NCI-H510A (cell line): Measurements from ENCODE around the gene SCAMP2.

Source experiments
- DNase-seq: peaks from one replicate; lab custom pipeline; 2025; lab: John Stamatoyannopoulos, UW

The SCAMP2 gene

DNA sequence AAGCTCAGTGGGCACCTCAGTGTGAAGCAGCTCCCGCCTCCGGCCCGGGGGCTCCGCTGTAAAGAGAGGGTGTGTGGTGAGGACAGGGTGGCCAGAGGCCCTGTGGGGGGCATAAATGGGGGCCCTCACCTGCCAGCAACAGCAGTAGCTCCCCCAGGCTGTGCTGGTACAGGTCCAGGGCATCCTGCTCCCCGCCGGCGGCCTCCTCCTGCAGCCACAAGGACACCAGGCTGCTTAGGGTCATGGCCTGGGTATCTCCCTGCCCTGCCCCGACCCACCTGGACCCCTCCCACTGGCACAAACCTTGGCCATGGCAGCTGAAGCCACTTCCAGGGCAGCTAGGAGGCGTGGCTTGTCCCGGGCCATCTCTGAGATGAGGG lies 35.0 kb downstream of the SCAMP2 start:
- no peak for DNase-seq

DNA sequence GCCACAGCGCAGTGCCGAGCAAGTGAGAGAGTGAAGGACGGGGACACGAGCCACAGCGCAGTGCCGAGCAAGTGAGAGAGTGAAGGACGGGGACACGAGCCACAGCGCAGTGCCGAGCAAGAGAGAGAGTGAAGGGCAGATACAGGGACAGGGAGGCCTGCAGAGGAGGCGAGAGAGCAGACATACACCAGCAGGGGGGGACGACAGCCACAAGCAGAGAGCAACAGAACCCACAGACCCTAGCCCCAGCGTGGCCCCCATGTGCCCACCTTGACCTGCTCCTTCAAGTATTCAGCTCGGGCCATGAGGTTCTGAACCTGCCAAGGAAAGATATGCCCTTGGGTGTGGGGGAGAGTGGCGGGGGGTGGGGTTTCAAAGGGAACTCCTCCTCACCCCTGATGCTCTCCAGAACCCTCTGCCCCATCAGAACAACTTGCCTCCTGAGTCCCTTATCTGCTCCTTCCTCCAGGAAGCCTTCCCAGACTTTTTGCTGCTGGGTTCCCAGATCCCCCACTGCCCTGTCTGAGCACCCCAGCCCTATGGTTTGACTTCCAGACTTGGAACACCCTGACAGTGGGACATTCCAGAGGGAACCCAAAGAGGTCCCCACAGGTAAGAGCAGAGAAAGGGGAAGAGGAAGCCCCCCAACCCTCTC lies 35.6 kb downstream of the SCAMP2 start:
- DNase-seq = no peak

DNA sequence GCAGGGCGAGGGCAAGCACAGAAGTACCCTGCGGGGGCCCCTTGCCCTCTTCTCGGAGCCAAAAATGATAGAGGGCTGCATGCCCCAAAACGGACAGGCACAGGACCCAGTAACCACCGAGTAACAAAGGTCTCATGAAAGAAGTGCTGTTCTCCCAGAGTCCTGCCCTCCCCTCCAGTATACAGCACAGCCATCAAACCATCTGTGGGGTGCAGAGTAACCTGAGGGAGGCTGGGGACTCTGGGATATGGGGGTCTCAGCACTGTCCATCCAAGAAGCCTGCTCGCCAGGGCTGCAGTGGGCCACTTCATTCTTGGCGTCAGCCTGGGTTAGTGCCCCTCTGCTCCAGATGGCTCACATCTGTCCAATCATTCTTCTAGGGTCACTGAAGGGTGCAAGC lies 36.3 kb downstream of the SCAMP2 start:
- no peak for DNase-seq

DNA sequence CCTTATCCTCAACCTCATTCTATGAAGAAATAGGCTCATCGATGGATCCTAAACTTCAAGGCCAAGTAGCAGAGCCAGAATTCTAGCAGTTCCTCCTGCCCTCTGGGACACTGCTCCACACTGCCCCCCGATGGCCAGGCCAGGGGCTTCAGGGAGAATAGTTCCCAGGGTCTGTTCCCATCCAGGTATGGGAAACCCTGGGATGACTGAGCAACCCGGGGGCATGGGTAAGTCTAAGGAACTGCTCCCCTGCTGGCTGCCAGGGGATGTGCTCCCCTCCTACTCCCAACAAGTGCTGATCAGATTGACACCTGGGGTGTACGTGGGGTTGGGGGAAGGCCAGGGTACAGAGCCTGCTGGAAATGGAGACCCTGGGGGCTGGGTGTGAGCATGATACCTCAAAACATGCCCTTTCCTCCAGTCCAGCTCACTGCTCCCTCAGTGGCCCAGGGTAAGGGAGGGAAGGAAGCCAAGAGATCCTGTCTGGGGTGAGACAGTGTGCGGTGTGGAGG lies 37.8 kb downstream of the SCAMP2 start:
- no peak for DNase-seq

DNA sequence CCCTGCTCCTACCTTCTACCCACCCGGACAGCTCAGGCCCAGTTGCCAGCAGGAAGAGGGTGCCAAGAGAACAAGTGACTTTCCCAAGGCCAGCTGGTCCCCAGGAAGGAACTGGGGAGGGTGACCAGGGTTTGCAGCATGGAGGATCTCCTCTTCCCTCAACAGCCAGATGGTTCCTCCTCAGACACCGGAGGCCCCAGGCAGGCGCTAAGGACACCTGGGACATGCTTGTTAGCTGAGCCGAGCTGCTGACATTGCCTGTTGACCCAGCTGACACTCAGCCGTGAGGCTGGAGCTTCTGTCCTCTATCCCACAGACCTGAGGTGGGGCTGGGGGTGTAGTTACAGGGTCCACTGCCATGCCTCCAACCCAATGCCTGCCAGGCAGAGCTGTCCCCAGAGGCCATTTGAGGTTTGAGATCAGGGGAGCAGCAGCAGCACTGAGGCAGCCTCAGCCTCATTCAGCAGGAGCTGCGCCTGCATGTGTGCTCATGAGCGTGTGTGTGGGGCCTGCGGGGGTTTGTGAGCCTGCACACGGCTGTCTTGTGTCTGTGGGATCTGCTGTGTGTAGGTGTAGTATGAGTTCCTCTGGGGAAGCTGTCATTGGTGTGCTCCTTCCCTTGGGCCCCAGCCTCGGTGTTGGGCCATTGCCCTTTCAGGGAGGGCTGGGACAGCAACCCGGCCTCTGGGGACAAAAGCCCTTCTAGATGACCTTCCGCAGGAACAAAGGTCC lies 39.6 kb downstream of the SCAMP2 start:
- DNase-seq = no peak

DNA sequence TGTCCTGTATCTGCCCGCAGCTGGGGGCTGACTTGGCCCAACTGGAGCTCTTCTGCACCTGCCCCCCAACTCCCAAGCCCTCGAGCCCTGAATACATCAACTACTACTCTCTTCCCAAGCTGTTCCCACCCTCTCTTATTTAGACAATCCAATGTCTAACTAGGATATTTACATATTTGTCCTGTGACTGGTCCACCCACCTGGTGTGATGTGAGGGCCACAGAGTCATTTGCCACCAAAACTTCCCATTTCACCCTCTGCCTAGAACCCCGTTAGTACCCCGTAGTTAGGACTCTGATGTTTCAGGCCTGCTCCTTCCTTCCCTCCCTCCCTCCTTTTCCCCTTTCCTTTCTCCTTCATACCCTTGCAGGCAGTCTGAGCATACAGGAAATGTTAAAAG lies 40.3 kb downstream of the SCAMP2 start:
- no peak for DNase-seq

DNA sequence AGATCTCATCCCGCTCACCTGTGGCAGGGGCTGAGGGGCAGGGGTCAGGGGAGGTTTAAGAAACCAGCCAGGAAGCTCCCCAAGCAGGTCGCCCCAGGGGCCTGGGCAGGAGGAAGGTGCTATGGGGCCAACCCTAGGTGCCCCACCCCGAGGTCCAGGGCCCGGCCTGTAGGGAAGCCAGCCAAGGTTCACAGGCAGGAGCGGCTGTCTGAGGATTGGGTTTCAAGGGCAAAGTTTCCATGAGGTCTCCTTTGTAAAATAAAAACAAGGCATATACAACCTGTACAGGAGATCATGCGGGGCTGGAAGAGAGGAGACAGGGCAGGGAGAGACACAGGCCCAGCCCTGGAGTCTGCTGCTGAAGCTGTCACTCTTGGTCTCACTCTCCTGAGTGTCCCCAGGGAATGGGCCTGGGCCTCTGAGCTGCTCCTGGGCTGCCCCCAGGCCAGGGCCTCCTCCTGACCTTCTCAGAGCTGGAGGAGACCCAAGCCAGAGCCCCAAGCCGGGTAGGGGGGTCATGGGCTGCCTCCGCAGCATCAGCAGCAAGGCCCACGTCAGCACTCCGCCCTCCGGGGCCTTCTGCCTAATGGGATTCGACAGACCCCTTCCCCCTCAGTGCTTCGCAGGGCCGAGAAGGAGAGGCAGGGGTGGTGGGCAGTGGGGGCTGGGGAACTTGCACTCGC lies 41.2 kb downstream of the SCAMP2 start:
- DNase-seq = no peak

DNA sequence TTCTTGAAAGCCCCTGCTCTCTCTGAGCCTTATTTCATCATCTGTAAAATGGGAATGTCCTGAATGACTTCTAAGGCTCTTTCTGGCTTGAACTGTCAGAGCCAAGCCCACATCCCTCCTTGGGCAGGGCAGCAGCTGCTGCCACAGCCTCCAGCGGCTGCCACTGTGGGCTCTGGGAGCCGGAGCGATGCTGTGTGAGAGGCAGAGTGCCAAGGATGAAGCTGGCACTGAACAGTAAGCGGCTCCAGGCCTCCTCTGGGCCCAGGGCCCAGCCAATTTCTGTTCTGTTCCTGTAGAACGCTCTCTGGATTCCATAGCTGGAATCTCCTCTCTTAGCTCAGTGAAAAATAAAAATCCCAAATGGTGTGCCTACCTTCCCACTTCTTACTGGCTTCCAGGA lies 42.3 kb downstream of the SCAMP2 start:
- DNase-seq = no peak

DNA sequence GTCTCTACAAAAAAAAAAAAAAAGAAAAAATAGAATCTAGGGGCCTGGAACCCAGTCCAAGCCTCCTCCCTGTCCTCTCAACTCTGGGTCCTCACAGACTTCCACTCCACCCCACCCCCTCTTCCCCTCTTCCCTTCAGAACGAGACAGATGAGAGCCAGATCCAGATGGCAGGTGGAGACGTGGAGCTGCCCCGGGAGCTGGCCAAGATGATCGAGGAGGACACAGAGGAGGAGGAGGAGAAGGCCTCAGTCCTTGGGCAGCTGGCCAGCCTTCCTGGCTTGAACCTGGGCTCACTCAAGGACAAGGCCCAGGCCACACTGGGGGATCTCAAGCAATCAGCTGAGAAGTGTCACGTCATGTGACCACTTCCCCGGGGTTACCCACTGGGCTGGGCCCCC lies 43.2 kb downstream of the SCAMP2 start:
- no peak for DNase-seq

DNA sequence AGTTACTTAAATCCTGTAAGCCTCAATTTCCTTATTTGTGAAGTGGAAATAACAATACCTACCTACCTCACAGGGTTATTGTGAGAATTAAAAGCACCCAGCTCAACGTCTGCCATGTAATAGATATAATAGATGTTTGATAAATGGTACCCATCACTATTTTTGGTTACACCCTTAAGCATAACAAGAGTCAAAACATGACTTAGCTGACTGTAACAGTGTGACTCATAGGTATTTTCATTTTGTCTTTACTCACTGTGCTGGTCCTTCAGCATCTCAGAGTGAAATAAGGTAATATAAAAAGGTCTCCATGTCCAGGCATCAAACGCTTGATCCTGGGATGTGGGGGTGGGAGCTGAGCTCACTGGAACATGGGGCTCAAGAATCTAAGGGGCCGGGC lies 43.7 kb downstream of the SCAMP2 start:
- DNase-seq = no peak

DNA sequence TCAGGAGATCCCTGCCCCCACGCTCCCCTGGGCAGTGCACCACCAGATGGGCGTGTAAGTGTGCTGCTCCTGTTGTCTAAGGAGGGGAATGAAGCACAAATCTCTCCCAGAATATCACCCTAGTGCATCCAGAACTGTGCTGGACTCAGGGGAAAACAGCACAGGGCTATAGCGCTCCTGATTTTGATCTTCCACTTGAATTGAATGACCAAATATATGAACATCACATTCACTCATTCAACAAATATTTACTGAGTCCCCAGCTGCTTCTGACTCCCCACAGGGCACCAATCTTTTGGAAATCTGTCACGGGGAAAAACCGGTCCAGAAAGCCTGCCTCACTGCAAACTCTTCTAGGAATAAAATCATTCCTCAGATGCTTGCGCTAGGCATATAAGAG lies 44.3 kb downstream of the SCAMP2 start:
- no peak for DNase-seq

DNA sequence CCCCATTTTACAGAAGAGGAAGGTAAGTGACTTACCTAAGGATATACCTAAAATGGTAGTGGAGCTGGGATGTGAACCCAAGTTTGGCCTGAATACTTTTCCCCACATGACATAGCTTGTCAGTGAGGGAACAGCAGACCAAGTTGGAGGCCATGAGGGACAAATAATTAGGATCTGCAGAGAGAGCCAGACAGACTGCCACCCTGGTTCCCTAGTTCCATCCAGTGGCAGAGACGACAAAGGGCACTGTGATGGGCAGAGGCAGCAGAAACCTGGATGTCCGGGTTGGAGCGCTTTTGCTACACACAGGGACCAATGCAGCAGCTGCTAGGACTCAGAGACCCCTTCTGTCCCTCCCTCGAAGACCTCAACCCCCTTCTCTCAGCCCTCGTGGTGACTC lies 45.6 kb downstream of the SCAMP2 start:
- DNase-seq = no peak

DNA sequence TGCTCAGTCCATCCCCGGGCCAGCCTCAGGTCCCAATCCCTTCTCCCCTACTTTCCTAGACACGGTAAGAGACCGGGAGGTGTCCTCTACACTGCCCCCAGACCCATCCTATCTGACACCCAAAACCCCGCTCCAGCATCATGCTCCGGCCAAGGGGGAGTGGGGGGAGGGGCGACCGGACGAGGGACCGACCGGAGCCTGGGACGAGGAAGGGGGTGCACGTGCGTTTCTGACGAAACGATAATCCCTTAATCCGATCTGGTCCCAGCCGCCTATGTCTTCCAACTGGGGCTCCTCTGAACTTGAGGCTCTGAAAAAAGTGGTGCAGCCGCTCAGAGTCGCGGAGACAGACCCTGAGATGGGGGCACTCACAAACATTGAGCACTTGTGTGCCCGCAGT lies 46.2 kb downstream of the SCAMP2 start:
- no peak for DNase-seq

DNA sequence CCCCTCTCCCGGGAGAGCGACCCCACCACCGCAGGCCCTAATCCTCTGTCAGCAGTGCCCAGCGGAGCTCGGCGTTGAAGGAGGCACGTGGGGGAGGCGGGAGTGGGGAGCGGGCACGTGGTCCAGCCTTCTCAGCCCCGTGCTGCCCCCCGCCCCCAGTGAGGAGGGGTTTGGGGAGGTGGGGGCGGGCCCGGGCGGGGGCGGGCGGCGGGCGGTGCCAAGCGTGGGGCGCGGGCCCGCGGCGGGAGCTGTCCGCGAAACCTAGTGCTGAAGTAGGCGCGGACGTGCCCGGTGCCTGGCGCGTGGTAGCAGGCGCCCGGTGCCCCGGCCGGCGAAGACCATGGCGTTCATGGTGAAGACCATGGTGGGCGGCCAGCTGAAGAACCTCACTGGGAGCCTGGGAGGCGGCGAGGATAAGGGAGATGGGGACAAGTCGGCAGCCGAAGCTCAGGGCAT lies 46.8 kb downstream of the SCAMP2 start, which contains the start of gene CPLX3:
Gene CPLX3, plus strand, starts transcription at position 264 of the 456 bp plus-strand sequence. Its CDS starts 77 bp downstream, at position 341.
- no peak for DNase-seq

DNA sequence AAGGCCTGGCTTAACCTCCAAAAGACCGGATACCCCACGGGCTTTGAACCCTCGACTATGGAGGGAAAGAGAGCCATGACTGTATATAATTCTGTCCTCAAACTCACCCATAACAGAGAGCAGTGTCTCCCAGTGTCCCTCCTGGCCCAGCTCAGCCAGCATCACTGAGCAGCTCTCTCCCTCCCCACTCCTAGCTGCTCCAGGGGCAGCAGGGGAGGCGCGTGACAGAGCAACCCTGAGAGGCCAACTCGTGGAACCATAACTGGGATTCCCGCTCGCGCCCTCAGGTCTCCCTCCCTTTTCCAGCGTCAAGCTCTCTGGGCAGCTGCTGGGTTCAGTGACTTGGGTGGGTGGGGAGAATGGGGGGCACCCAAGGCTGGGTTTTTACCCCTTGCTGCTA lies 47.3 kb downstream of the SCAMP2 start:
- no peak for DNase-seq

DNA sequence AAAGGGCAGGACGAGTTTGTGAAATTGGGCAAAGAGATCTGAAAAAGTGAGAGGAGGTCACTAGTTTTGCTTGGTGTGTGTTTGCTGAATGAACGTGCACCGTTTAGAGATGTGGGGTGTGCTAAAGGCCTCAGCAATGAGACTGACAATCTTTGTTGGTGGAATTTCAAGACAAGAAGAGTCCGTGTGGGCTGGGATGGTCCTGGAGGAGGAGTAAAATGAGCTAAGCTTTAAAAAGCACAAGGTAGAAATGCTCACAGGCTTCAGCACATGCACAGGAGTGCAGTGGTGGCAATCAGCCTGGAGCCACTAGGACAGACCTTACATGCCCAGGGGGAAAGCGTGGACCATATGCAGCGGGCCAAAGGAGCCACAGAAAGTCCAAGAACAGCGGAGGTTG lies 48.2 kb downstream of the SCAMP2 start:
- no peak for DNase-seq

DNA sequence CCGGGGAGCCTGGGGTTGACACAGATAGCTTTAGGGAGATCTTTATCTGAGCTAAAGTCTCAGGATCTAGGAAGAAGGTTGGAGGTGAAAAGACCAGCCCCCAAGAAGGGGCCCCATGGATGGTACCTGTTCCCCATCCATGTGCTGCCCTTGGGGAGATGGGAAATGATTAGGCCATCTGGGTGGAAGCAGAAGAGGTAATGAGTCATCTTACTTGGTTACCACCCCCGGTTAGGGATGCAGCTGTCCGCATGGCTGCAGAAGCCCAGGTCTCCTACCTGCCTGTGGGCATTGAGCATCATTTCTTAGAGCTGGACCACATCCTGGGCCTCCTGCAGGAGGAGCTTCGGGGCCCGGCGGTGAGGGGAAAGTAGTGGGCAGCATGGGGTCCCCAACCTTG lies 49.8 kb downstream of the SCAMP2 start:
- no peak for DNase-seq

DNA sequence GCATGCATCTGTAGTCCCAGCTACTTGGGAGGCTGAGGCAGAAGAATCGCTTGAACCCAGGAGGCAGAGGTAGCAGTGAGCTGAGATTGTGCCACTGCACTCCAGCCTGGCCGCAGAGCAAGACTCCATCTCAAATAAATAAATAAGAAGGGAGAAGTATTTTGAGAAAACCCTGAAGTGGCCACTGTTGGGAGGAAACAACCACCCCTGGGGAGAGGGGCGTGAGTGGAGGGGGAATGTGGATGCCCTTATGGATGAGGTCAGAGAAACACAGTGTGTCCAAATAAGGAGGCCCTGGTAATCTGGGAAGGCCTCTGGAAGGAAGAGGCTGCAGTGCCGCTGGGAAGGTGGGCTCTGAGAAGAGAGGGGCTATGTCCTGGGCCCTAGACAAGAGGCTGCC lies 50.9 kb downstream of the SCAMP2 start:
- no peak for DNase-seq

DNA sequence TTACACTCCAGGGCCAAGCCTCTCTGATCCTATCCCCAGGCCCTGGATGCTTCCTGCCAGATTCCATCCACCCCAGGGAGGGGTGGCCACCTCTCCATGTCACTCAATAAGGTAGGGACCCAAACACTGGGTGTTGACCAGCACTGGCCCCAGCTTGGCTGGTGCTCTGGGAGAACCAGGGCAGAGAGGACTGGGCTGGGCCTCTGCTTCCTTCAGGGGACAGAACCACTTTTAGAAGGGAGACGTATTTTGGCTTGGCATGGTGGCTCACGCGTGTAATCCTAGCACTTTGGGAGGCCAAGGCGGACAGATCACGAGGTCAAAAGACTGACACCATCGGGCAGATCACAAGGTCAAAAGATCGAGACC lies 51.4 kb downstream of the SCAMP2 start:
- no peak for DNase-seq

DNA sequence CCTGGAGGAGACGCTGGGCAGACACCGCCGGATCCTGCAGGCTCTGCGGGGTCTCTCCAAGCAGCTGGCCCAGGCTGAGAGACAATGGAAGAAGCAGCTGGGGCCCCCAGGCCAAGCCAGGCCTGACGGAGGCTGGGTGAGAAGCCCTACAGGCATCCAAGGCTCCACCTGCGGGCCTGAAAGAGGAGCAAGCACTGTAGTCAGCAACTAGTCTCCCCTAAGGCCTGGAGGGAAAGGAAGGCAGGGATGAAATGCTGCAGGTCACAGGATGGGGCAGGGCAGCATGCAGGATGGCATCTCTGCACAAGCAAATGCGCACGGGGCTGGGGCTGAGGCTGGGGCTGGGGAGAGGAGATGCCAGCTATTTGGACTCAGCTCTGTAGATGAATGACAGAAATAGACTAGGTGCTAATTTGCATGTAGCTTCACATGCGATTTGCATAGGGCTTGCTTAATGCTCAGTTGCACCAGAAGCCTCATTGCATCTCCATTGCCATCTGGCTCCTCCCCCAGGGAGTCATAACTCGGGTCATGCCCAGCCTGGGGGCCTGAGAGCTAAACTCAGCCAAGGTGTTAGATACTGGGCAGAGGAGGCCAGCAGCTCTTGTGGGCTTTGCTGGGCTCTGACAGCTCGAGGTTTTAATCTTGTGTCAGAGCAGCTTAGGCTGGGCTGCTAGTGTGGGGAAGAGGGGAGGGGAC lies 51.9 kb downstream of the SCAMP2 start:
- no peak for DNase-seq

DNA sequence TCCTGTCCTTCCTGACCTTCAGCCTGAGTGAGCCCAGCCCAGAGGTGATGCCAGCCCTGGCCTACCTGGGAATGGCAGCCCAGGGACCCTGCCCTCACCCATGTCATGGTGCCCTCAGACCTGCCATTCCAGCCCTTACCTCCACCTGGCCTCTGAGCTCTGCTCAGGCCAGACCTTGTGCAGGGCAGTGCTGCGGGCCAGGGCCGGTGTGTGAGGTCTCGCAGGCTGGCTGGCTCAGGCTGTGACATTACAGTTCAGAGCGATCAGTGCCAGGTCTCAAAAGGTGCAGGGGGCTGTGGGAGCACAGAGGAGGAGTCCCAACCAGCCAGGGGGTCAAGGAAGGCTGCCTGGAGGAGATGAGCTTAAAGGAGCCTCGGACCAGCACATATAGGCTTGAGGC lies 53.1 kb downstream of the SCAMP2 start:
- no peak for DNase-seq

DNA sequence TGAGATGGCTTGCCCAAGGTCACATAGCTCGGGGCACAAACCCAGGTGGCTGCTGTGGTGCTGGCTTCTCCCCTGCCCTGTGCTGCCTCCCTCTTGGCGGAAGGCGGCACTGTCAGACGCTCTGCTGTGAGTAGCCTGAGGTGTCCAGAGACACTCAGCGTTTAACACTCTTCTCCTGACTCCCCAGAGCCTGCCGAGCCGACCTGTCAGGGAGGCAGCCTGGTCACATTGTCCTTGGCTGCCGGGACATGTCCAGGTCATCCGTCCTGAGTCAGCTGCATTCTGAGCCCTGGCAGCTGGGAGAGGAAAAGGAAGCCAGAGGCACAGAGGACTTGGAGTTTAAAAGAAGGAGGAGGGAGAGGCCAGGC lies 55.8 kb downstream of the SCAMP2 start:
- DNase-seq = no peak
